Measurements from ENCODE around the gene LAPTM5.
A peak's percentile ranks its signal among the peaks of the same experiment; 100 is the strongest.
"Not testable (repeated sequence)": the region's sequence is repeated elsewhere in the genome, so short reads cannot be mapped to it uniquely, and the experiment has no call there.

LAPTM5 gene

DNA sequence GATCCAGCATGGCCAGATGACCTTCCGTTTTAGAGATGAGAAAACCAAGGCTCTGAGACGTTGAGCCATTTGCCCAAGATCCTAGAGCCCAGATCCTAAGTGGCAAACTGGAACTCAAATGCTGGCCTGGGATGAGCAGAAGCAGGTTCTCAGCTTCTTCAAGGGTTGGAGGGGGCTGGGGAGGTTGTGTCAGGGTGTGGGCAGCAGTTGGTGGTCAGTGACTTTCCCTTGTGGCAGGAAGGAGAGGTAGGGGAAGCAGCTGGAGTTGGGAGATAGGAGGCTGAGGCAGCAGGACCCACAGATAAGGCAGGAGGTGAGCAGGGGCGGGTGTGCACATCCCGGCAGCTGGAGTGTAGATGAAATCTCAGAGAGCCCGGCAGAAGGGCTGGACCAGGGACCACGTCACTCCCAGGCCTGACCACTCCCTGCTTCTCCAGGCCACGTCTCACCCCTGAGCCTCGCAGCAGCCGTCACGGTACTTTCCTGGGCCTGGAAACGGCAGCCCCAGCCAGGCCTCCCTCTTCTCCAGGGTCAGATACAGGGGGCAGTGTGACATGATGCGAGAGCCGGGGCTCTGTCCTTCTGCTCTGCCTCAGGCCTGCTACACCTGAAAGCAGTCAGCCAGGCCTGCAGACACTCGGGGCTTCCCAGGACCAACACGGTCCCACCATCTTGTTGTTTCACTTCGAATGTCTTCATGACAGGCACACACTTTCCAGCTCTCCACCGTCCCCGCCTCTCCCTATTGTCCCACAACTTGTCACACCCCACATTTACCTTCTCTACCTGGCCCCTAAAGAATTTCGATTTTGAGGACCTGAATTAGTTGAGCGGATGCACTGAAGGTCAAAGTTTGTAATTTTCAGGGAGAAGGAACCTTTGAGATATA lies 11.5 kb upstream of the LAPTM5 start:
- no peak for DNase-seq

DNA sequence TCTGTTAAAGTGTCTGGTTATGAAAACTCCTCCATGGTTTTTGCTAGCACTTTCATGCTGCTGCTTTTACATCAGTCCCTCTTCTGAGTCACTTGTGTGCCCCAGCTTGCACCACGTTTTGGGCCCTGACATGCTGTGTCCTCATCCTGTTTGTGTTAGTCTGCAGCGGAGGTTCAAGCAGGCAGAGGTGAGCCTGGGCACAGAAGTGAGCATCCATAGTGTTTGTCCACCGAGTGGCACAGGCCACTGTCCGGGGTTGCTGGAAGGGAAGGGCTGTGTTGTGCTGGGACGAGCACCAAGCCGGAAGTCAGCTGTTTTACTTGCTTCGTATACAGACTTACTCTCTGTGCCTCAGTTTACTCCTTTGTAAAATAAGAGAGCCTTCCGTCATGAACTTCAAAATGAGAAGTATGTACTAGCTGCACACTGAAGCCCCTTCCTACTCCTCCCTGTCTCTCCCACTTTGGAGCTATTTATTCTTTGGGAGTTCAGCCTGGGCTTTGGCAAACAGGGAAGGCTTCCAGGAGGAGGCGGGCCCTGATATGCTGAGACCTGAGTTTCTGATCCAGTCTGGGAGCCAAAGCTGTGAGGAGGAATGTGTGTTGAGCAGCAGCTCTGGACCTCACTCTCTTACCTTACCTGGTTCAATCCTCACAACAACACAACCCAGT lies 10.7 kb upstream of the LAPTM5 start:
- no peak for DNase-seq

DNA sequence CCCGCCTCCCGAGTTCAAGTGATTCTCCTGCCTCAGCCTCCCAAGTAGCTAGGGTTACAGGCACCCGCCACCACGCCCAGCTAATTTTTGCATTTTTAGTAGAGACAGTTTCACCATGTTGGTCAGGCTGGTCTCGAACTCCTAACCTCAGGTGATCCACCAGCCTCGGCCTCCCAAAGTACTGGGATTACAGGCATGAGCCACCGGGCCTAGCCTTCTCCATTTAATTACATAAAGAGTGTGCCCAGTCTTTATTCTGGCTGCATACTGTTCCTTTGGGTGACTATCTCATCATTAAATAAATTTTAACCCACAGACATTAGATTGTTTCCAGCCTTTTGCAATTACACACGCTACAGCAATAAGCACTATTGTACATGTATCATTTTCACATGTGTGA lies 9.4 kb upstream of the LAPTM5 start:
- DNase-seq = not testable (repeated sequence)

DNA sequence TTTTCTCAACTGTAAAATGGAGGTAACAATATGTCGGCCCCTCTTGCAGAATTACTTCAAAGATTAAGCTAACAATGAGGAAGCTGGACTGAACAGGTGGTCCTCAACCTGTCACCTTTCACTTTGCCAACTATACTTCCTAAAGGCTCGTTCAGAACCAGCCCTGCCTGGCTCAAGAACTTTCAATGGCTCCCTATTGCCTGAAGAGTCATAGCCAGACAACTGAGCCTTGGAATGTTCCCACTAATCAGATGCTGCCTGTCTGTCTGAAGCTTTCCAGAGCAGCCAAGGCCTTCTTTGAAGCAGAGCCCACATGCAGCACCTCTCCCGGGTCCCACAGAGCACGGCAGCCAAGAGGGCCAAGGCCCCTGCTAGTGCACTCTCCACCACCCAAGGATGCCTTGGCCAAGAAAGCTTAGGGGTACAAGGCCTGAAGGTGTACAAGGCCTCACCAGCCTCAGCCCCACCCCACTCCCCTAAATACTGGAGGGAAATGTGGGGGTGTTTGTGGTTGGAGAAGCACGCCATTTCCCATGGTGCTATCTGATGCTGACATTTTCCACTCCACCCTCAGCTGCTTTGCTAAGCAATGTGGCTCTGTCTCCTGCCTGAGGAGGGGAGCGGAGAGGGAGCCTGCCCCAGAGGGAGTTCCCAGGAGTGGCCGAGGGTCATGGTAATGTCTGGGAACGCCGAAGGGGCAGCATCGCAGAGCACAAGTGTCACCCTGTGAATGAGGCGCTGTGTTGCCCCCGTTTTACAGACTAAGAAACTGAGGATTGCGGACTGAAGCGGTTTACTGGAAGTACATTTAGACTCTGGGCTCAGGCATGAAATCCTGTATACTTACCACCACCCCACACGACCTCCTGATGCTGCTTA lies 8.2 kb upstream of the LAPTM5 start:
- DNase-seq = no peak

DNA sequence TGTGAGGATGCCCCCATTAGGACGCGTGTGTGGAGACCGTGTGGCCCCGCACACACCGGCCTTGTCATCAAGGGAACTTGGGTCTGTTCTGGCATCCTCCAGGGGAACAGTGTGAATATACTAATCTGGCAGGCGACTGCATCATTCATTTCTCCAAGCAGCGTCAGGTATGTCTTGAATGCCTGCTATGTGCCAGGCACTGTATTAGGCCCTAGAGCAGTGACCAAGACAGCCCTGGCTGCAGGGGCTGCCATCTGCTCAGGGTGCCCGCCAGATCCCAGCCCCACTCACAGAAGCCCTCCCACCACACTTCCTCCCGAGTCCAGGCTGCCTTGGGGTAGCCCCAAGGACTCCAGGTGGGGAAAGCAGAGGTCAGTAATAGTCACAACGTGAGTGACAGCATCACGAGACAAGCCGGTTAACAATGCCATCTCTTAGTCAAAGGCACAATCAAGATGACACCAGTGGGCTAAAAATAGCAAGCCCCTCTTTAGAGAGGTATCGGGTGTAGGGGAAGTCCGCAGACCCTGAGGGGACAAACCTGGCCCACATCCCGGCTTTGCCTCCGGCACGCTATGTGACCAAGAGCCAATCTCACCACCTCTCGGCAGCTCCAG lies 7.5 kb upstream of the LAPTM5 start:
- no peak for DNase-seq

DNA sequence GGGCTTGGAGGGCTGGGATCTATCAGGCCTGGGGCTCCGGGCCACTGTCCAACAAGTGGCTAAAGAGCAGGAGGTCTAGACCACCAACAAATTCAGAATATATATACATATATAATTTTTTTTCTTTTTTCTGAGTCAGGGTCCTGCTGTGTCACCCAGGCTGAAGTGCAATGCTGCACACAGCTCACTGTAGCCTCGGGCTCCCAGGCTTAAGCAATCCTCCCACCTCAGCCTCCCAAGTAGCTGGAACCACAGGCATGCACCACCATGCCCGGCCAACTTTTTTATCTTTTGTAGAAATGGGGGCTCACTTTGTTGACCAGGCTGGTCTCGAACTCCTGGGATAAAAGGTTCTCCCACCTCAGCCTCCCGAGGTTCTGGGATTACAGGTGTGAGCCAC lies 6.8 kb upstream of the LAPTM5 start:
- DNase-seq = no peak

DNA sequence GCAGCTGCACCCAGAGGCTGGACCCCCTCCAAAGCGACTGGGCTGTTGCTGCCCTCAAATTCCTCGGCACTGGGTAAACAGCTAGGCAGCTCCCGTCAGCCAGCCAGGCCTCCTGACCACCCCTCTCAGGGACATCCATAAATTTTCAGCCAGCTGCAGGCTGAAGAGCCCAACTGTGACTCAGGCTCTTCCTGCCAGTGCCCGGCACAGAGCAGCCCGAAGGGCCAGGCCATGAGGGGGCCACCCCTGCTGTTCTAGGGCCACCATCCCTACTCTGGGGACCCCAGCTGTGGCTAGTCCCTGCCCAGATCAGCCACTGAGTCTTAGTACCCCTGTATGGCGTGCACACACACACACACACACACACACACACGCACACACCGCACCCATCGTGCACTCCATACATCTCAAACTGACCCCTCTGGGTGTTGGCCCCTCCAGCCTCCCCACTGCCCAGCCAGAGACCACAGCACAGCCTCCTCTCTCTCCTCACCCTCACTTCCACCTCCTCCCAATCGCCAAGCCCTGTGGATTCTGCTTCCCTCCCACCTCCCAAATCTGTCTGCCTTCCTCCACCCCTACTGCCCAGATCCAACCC lies 6.2 kb upstream of the LAPTM5 start:
- DNase-seq = no peak

DNA sequence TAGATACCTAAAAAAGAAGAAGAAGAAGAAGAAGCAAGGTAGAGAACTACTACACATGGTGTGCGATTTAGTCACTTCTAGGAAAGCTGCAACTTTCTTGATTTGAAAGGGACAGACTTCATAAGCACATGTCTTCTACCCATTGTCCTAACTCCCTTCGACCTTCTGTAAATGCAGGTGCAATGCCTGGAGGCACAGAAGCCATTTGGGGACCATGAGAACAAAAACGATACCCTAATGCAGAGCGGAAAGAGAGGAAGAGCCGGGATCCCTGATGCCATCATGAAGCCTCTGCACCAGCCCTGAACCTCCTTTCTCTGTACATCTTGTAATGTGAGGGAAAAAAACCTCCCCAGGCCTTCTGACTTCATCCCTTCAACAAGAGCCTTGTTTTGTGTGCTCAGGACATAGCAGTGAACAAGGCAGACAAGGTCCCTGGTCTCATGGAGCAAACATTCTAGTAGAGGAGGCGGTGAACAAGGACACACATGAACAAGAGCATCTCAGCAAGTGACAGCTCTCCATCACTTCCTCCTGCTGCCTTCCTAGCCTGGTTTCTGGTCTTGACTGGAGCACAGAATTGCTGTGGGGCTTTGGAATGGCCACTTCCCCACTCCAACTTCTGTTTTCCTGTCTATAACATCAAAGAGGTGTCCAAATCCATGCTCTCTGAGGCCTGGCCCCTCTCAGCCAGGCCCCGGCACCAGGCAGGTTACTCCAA lies 5.5 kb upstream of the LAPTM5 start:
- no peak for DNase-seq

DNA sequence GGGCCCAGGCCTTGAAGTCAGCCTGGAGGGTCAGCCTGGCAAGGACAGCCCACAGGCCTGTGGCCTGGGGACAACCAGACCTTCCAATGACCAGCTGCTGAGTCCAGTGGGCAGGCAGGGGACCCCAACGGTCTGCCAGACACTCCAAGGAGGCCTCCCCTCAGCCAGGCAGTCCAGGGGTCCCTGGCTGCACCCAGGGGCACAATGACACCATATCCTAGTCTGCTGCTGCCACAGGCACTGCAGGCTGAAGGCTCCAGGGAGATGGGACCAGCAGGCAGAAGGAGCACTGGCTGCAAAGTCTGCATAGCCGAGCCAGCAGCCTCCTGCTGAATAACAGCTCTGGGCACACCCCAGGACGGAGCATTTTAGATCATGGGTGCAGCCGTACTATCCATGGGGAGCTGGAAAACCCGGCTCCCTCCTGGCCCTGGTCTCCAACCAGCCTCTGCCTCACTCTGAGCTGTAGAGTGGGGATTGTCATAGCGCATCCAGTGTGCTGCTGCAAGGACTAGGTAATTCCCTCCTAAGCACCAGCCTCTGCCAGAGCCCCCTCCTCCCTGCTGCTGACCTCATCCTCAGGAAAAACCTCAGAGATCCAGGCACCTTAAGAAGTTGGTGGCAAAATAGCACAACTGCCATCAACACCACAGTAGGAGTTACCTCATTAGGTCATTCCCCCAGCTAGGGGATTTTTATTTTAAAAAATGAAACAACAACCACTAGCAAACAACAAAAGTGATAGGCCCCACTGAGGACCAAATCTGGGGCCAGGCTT lies 4.8 kb upstream of the LAPTM5 start:
- no peak for DNase-seq

DNA sequence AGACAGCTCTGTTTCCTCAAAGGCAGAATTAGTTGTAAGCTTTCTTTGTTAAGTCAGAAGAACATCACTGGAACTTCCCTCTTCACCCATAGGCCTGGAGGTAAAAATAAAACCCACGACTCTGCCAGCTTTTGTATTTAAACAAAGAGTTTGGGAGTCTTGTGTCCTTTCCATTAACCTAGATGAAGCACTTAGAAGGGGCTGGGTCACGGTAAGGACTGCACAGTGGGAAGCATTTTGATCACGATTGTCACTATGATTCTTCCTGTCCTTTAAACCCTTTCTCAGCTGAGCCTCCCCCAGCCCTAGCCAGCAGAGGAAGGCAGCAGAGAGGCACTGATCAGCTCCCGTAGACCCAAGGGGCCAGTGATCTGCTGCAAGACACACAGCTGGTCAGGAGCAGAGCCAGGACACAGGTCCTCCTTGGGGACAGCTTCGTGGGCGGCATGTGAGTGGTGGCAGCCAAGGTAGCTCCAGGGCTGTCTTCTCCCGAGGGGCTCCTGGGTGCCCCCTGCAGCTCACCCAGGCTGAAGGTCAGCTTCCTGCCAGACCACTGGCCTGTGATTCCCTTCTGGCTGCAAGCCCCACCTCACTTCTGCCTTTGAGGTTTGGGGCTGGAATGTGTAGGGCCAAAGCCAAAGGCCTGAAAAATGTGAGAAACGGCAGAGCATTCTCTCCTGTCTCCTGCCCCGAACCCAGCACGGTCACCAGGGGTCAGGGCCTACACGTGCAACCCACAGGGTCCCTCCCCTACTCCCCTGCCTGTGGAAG lies 4.0 kb upstream of the LAPTM5 start:
- DNase-seq = no peak

DNA sequence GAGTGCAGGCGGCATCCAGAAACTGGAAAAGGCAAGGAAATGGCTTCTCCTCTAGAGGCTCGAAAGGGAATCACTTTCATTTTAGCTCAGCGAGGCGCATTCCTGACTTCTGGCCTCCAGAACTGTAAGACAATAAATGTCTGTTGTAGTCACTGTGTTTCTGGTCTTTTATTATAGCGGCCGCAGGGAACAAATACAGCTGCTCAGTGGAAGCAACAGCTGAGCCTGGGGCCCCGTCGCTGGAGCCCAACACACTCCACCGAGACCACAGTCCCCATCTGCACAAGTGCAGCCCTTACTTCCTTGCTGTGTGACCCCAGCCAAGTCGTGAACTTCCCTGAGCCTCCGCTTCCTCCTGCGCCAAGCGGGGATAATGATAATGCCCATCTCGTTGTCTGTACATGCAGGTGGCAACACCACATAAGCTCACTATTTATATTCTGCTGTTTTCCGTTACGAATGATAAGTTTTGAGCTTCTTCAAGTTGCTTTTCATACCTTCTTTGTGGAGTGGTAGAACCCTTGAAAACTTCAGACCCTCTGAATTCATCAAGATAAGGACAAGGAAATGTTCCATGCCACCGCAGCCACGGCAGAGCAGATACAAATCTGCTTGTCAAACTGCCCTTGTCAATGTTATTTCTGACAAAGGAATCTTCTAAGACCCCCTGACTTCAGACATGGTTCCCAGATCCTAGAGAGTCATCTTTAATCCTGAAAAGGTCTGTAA lies 3.2 kb upstream of the LAPTM5 start:
- no peak for DNase-seq

DNA sequence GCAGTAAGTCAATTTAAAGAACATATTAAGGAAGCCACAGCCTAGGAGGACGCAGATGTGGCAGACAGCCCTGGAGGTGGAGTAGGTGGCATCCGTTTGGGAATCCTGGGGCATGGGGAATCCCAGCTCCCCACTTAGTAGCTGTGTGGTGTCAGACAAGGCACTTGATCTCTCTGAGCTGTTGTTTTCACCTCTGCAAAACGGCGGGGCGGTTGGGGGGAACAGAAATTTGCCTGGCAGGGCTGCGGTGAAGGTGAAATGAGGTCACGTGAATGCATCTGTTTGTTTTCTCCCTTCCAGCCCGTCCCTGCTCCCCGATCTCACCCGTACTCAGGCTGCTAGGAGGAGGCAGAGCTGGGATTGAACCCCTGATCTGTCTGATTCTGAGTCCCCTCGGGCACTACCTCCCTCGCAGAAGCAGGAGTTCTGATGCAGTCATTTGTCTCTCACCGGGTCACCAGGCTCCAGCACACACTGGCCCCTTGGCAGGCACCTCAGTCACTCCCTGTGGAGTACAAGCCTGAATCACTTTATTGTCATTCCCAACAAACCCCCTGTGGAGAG lies 2.2 kb upstream of the LAPTM5 start:
- DNase-seq = peak; percentile 72

DNA sequence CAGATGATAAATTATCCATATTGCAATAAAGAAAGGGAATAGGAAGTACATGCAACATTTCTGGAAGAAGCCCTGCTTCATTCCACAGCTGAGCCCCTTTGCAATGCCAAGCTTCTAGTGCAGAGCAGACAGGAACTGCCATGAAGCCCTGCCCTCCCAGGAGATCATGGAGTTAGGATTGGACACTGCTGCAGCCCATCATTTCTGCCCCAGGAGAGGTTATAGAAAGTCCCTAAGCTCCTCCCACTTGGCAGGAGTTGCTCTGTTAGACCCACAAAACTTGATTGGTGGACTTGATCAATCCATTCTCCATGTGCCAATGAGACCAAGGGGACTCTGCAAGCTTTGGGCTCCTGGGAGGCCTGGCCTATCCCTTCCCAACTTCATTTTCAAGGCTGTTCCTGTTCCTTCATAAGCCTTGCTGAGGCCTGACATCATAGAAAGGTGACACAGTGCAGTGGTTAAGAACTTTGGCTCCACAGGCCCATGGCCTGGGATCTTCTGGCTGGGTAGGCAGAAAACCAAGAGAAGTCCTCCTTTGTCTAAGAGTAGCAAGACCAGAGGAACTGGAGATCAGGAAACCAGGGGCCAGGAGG lies 1.3 kb upstream of the LAPTM5 start:
- no peak for DNase-seq

DNA sequence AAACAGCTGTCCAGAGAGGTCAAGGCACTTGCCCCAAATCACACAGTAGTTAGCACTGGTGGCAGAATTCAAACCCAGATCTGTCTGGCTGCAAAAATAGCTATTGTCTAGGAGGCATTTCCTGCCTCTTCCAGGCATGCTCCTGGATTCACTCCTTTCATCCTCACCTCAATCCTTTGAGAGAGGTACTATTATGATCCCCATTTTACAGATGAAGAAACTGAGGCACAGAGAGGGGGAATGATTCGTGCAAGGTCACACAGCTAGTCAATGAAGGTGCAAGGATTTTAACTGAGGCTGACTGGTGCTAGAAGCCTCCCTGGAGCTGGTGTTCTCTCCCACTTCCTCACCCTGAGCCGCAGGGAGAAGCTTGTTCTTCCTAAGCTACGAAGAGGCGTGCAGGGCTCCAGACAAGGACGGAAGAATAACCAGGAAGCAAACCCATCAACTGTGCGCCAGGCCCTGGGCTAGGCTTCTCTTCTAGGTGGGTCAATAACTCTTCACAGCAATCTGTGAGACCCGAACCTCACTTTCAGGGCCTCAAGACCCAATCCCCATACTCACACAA lies 631 bp upstream of the LAPTM5 start:
- DNase-seq = no peak

DNA sequence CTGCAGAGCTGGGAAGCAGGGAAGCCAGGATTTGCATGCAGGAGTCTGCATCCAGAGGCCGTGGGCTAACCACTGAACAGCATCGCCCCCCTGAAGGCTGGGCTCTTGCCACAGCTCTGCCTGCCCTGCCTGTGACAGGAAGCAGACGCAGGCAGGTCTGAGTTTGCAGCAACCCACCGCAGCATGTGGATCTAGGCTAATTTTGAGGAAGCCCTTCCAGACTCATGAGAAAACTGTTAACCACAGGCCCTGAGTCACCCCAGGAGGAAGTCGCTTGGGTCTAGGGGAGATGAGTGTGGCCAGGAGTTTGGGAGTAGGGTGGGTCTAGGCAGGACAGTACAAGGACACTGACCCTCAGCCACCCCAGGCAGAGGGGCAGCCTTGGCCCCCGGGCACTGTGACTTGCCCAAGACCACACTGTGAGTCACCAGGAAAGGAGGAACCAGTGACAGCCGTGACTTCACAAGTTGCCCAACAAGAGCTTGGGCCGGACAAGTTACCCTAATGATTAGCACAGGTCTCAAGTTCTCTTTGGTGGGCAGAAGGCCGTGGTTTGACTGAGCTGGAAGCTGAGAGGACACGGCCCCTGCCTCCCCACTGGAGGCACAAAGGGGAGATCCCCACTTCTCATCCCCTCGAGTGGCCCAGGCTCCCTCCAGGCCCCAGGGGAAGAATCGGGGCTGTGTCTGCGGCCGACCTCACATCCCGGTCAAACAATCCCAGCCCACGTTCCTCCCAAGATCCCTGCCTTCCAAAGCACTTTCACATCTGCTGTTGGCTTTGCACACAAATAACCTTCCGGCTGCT lies 826 bp downstream of the LAPTM5 start:
- DNase-seq = peak; percentile 75

DNA sequence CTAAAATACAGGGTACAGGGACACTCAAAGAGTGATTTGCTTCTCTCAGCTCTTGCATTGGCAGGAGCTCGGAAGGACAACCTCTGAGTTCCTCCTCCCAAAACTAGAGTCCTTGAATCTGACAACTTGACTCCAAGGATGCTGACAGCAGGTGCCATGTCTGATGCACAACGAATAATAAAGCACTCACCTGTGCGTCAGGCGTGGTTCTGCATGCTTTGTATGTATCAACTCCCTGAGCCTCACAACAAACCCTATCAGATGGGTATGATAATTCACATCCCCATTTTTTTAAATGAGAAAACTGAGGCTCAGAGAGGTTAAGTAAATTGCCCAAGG lies 1.4 kb downstream of the LAPTM5 start:
- no peak for DNase-seq

DNA sequence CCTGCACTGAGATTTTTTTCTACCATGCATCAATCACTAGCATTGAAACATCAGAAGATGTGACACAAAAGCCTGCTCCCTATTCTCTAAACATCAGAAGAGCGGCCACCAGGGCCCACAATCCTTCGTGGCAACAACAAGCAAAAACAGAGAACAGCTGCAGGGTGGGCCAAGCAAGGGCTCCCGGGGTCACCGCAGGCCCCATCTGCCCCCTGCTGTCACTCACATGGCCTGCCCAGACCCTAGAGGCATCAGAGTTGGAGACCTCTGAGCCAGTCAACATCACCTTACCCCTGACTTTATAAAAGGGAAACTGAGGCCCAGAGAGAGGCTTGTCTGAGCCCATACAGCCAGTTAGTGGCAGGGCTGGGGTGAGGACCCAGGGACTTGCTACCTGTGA lies 1.8 kb downstream of the LAPTM5 start:
- DNase-seq = no peak

DNA sequence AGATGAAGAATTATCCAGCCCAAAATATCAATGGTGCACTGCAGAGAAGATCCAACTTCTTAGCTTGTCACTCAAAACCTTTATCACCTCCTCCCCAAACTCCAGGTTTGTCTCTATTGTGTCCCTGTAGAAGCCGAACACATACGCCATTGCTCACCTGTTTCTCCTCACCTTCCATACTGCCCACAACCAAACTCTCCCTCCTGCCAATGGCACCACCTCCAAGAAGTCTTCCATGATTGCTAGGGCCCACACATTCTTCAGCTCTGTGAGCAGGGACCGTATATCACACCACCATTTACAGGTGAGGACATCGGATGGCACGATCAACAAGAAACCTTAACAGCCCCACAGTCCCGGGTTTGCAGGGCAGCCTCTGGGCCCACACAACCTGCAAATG lies 2.2 kb downstream of the LAPTM5 start:
- no peak for DNase-seq
